NCI-H2227 (cell line): Measurements from ENCODE around the gene EGFL8.
A peak's percentile ranks its signal among the peaks of the same experiment; 100 is the strongest.
"Not testable (repeated sequence)": the region's sequence is repeated elsewhere in the genome, so short reads cannot be mapped to it uniquely, and the experiment has no call there.

Experiments
- DNase-seq: peaks from one replicate; lab custom pipeline; 2025; ENCODE audit not compliant: unreplicated experiment; lab: John Stamatoyannopoulos, UW

Gene EGFL8

DNA sequence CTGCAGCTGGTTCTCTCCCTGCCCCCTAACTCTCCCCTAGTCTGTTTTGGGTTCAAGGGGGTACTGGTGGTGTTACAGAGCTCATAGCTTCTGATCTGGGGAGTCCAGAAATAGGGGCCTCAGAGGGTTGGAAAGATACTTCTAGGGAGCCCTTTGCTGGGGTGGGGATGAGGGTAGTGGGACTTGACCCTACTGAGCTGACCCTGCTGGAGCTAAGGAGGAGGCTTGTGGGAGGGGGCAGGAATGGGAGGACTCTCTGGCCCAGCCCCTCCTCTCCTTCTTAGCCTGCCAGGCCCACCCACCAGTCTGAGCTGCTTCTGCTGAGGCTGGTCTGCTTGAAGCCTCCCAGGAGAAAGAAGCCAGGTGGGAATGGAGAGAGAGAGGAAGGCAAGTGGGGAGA is at the start of gene EGFL8:
Gene EGFL8 (plus strand): TSS at position 301 of the 400 bp plus-strand sequence. CDS start 1,571 bp downstream, outside the sequence.
- no peak for DNase-seq

DNA sequence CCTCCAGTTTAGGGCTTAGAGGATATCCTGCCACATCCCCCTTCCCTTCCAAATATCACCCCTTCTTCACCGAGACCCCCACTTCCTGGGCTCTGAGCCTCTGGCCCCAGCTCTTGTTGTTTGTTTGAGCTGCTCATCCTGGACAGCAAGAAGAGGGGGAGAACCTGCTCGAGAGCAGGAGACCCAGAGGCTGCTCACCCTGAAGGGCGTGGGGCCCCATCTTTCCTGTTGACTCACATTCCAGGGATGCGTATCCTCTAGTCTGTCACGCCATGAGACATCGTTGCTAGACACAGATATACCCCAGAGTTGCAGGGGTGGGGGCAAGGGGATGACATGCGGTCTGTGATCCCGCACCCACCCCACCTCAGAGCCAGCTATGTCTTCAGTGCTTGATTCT is 49.6 kb upstream of the EGFL8 start:
- no peak for DNase-seq

DNA sequence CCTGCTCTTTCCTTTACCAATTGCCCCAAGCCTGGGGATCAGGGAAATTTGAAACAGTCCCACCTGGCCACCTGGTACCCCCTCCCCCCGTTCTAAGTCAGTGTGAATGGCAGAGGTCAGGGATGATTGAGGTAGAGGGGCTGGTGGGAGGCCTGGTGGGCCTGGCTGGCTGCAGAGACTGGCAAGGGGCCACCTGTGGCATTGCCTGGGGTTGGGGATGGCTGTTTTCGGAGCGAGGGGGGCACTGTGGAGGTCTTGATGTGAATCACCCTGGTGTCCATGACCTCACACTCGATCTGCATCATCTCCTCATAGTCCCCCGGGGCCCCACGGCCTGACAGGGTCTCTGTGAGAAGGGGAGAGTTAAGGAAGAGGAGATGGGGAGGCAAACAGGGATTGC is 48.8 kb upstream of the EGFL8 start:
- no peak for DNase-seq

DNA sequence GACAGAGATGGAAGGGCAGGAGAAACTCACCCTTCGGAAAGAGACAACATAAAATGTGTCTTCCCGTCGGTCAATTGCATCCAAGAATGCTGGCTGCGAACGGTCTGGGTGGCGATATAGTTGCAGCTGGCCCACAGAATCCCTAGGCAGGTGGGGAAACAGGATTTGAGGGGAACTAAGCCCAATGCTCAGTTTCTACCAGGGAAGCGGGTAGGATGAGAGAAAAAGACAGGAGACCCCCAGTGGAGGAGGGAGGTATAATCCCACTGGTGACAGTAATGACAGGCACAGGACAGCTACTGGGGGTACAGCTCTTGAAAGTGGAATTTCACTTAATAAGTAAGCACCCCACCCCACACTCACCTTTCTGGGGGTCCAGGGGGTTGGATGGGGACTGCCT is 47.7 kb upstream of the EGFL8 start:
- peak; percentile 29 for DNase-seq

DNA sequence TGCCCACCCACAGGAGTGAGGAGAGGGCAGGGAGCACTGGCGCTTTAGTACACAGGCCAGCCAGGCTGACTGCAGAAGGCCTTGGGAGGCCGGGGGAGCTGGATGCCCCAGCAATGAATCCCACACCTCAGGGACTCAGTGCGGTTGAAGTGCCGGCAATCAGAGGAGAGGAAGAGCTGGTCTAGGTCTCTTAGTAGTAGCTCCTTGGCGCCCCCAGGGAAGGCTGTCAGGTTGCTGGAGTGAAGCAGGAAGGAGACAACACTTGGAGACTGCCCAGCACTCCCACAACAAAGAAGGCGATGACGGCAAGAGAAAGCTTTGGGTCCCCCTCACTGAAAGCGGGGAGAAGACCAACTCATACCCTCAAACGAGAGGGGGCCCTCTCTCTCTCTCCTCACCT is 46.9 kb upstream of the EGFL8 start:
- no peak for DNase-seq

DNA sequence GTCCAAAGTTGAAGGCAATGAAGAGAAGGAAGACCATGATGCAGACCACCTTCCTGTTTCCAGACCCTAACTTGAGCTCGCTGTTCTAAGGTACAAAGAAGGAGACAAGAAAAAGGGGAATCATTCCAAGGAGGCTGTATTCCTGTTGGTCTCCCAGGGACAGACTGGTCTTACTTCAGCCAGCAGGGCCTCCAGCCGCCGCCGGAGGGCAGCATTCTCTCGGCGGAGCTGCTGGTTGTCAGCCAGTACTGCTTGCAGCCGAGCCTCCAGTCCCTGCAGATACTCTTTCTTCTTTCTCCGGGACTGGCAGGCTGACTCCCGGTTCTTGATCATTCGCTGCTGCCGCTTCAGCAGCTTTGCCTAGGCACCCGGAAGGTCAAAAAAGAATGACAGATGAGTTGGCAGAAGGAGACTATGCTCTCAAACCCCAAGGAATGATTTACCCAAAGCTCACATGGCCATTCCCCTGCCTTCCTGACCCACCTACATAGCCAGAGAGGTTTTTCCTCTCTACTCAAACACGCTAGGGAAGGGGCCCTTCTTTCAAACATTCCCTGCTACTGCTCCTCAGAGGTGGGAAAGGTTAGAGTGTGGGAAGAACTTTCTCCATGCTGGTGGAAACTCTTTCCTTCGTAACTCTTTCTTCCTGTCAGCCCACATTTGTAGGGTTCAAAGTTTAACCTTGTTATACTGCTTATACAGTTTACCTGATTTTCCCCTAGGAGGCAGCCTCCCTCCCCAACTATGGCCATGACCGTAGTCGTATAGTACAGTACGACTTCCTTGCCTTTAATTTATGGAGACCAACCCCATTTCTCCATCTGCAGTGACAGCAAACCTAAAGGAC is 45.4 kb upstream of the EGFL8 start:
- DNase-seq, result peak; percentile 86

DNA sequence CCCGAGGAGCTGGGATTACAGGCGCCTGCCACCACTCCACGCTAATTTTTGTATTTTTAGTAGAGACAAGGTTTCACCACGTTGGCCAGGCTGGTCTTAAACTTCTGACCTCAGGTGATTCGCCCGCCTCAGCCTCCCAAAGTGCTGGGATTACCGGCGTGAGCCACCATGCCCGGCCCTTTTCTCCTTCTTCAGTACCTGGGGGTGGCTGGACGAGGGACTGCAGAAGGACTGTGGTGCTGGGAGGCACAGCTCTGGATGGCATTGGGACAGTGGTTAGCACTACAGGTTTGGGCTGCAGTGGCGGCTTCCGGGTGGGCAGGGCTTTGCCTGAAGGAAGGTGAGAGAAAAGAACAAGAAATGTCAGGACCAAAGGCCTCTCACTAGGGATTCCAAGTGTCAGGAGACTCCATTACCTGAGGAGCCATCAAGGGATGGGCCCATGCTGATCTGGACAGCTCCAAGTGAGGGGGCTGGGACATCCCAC is 43.8 kb upstream of the EGFL8 start:
- DNase-seq, result no peak

DNA sequence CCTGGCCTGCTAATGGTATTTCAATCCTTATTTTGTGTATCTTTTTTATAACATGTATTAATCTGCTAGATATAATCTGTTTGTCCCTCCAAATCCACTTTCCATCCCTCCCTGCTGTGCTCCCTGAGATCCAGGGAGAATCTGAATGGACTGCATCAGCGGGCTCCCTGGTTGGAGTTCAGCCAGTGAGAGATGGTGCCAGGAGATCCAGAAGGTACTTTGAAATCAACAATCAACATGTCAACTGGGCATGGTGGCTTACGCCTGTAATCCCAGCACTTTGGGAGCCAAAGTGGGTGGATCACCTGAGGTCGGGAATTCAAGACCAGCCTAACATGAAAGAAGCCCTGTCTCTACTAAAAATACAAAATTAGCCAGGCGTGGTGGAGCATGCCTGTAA is 40.7 kb upstream of the EGFL8 start:
- DNase-seq, result no peak

DNA sequence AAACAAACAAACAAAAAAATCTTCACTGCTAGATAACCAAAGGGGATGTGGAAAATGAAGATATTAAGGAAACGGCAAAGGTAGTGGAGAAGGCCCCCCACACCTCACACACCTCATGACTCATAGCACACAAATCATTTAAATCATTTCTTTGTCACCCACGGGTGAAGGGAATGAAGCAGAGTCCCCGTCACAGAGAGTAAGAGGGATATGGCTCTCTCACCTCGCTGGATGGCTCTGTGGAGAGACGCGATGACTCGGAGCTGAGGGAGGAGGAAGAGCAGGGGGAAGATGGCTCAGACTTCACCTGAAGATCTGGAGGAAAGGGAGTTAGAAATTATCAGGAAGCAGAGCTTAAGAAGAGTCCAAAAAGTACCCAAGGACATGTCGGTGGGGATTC is 37.5 kb upstream of the EGFL8 start:
- no peak for DNase-seq

DNA sequence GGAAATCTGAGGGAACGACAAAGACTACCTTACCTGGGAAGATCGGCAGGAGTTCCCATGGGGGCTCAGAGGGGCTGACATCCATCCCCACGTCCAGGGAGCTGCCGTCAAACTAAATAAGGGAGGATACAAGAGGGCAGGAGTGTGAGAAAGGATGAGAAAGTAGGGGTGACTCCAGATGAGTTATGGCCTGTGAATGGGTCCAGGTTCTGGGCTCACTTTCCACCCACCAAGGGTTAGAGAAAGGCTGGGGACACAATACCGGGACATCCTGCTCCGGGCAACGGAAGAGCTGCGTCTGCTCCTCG is 37.0 kb upstream of the EGFL8 start:
- no peak for DNase-seq

DNA sequence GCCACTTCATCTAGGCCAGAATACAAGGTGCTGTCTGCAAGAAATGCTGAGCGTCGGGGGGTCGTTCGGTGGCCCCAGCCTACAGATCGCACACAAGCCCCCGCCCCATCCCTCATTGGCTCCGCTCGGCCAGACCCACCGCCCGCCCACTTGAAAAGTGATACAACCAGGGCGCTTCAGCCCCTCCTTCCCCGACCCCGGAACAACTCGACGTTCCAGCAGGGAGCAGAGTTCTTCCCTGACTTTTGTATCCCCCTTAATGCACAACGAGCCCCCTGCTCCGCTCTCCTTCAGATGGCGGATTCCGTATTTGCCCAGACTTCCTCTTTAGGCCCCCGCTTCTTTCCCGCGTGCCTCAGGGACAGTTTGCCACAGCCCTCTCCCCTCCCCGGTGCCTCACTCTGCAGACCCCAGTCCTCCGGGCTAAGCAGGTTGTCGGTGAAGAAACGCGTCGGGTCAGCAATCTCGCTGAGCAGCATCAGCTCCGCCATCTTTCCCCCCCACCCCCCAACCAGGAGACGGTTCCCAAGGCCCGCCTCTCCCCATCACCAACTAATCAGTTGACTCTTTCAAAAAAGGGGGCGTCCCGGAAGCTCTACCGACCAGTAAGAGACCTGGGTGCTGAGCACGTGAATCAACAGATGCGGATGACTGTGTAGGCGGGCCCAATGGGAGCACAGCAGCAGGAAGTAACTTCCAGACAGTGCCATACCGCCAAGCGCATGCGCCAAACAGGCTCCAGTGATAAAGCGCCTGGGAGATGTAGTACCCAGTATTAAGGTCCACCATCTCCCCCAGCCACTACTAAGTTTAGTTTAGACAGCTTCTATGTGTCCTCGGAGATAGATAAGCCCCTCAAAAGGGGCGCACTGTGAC is 36.4 kb upstream of the EGFL8 start, which contains the start of gene ATF6B:
Gene ATF6B (minus strand): TSS at position 530 of the 876 bp plus-strand sequence. CDS start 39 bp downstream, at position 491.
- peak; percentile 99 for DNase-seq

DNA sequence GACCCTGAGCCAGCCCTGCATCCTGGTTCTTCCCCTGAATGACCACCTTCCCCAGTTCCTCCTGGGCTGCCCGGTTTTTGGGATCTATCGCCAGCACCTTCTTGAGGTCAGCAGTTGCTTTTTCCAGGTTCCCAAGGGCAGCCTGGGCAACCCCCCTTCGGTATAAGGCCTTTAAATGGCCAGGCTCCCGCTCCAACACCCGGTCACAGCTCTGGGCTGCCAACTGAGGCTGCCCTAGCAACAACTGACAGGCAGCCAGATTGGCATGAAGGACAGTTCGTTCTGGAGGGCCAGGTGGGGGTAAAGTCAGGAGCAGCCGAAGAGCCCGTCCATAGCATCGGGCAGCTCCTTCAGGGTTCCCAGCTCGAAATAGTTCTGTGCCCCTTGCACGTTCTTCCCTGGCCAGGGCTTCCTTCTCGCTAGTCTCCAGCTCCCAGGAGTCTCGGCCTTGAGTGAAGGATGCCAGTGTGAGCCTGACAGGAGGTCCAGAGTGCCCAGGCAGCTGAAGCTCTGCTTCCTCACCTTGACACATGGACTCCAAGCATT is 35.6 kb upstream of the EGFL8 start:
- no peak for DNase-seq

DNA sequence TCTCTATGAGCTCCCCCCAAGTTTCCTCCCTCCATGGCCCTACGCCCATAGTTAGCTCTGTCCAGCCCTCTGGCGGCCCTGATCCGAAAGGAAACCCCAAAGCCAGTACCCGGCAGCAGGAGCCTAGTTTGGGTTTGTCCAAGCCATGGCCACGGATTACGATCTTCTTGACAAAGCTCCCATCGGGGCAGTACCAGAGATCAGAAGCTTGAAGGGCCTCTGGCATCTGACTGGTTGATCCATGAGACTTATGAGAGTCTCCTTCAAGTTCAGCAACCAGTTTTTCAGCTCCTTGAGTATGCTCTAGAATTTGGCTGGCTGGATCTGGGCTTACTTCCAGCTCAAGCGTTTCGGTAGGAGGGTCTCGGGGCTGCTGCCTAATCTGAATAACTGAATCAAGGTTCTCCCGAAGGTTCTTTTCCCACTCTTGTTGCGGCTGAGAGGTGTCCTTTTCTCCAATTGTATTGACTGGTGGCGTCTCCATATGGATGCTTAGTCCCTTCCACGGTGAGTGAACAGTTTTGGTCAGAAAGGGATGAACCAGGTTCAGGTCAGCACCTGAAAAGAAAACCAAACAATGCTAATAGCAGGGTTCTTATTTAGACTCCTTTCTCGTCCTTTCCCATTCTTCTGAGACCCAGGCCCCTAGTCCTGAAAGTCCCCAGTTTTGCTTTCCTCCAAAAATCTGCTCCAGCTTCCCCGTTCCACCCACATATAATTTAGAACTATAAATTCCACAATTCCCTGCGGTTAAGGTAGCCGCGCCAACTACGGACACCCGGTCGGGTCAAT is 34.9 kb upstream of the EGFL8 start:
- DNase-seq, result no peak

DNA sequence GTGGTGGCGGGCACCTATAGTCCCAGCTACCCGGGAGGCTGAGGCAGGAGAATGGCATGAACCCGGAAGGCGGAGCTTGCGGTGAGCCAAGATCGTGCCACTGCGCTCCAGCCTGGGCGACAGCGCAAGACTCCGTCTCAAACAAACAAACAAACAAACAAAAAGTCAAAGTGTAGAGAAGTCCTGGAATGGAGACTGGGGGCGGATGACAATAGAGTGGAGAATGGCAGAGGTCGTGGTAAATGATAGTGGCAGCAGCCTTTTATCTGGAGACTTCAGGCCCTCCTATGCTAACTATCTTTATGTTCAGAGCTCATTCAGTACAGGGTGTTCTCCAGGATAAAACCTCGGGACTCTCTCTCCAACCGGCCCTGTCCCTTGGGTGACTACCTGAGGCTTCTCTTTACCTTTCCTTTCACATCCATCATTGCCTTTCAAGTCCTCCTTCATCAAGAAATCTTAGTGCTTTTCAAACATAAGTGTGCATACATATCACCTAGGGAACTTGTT is 32.9 kb upstream of the EGFL8 start:
- DNase-seq, result no peak

DNA sequence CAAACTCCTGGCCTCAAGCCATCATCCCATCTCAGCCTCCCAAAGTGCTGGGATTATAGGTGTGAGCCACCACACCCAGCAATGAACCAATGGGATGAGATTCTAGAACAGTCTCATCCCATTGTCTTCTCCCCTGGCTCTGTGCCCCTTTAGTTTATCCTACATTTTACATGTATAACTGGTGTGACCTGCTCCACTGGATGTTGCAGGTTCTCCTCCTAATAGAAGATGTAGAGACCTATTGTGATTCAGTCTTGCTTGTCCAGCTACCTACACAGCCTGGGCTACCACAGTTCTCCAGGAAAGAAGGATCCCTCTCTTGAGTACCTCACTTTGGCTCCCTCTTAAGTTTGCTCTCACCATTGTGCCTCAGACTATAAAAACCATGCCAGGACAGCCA is 32.3 kb upstream of the EGFL8 start:
- DNase-seq, result no peak

DNA sequence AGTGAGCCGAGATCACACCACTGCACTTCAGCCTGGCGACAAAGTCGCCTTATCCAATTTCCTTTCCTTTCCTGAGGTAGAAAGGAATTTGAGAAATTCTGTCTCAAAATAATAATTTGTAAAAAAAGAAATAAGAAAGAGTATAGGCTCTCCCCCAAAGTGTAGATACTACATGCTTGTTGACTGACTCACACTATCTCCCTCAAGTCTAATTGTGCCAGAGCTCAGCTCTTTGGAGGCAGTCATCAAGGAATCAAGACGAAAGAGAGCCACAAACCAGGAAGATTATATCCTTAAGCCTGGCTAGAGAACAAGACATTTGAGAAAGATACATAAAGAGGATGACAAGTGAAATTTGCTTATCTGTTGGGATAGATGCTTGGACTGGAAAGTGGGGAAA is 30.6 kb upstream of the EGFL8 start:
- no peak for DNase-seq

DNA sequence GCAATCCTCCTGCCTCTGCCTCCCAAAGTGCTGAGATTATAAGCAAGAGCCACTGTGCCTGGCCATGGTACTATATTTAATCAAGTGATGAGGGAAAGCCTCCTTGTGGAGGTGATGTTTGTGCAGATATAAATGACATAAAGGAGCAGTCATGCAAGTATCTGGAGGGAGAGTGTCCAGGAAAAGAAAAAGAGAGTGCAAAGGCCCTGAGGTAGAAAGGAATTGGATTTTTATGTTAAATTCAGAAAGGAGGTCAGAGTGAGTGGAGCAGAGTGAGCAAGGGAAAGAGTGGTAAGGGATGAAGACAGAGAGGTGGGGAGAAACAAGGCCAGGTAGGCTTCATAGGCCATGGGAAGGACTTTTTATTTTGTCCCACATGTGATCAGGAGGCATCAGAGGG is 26.9 kb upstream of the EGFL8 start:
- DNase-seq, result no peak

DNA sequence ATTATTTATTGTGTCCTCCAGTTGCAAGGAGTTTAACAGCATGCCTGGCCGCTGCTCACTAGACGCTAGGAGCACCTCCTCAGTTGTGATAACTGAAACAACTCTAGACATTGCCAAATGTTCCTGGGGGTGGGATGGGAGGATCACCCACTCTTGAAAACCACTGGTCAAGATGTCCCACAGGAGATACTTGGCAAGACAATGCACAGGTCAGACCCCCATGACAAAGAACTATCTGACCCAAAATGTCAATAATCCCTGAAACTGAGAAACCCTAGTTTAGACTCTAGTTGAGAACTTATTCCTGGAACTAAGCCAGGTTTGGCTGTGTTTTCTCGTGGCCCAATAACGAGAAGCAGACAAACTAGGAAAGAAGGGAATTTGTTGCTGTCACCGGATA is 24.8 kb upstream of the EGFL8 start:
- no peak for DNase-seq

DNA sequence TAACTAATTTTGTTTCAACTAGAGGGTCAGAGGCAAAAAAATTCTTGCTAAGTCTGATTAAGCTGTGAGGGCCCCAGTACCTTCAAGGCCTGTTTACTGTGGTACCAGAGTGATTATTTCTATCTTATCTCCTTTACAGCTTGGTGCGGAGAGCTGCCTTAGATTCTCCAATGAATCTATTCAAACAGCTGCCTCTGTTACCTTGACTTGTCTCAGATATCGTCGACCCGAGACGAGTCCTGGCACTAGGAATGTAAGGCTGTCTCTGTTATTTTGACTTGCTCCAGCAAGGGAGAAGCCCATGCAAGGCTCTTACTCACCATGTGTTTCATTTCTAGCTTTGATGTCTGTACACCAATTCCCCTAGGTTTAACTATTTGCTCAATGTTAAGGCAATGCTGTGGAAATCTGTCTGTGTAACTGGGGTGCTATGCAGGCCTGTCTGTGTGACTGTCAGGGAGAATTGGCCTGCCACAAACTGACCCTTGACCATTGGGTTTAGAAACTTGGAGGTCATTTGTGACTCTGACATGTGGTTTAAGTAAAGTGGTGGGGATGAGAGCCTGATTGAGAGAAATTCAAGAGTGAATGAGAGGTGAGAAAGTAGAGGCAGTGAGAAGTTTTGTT is 23.9 kb upstream of the EGFL8 start:
- no peak for DNase-seq

DNA sequence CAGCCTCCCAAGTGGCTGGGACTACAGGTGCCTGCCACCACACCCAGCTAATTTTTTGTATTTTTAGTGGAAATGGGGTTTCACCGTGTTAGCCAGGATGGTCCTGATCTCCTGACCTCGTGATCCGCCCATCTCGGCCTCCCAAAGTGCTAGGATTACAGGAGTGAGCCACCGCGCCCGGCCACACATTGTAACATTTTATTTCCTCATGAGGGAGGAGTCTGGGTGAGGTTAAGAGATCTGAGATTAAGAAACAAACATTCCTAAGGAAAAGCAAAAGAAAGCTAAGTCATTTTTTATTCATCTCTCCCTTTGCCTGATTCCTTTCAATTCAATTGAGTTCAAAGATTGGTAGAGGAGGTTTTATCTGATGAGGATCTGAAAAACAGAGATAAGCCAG is 20.2 kb upstream of the EGFL8 start:
- not testable (repeated sequence) for DNase-seq
